WTC11 (cell line): ENCODE data around the gene TMEM9B.
"Not testable (repeated sequence)": the region's sequence is repeated elsewhere in the genome, so short reads cannot be mapped to it uniquely, and the experiment has no call there.

ENCODE experiments used
- CTCF ChIP-seq: fragments of 200-600 bp; IDR thresholded peaks from 2 replicates; pipeline ENCODE4 v1.8.0; 2022; ENCODE audit warnings: antibody characterized with exemption
- FOXJ3 ChIP-seq: sonication (generic); formaldehyde crosslinking; IDR thresholded peaks from 2 replicates; pipeline ENCODE4 v1.9.0; 2021; ENCODE audit warnings: missing genetic modification reagents, mild to moderate bottlenecking, borderline replicate concordance
- FOXP1 ChIP-seq: sonication (generic); formaldehyde crosslinking; IDR thresholded peaks from 2 replicates; pipeline ENCODE4 v1.8.0; 2022; ENCODE audit warnings: missing genetic modification reagents, mild to moderate bottlenecking, moderate library complexity, borderline replicate concordance
- KAT7 ChIP-seq: sonication (generic); formaldehyde crosslinking; IDR thresholded peaks from 2 replicates; pipeline ENCODE4 v1.8.1; 2023; ENCODE audit warnings: missing genetic modification reagents, mild to moderate bottlenecking, borderline replicate concordance
- MAX ChIP-seq: sonication (generic); formaldehyde crosslinking; IDR thresholded peaks from 2 replicates; pipeline ENCODE4 v1.8.0; 2022; ENCODE audit warnings: mild to moderate bottlenecking, missing genetic modification reagents
- NFYB ChIP-seq: sonication (generic); formaldehyde crosslinking; conservative IDR thresholded peaks from 2 replicates; pipeline ENCODE4 v1.8.0; 2022; ENCODE audit warnings: low read depth, missing genetic modification reagents
- TEAD4 ChIP-seq: sonication (generic); formaldehyde crosslinking; IDR thresholded peaks from 2 replicates; pipeline ENCODE4 v1.8.0; 2022; ENCODE audit warnings: mild to moderate bottlenecking, missing genetic modification reagents
- ZBTB21 ChIP-seq: sonication (generic); formaldehyde crosslinking; IDR thresholded peaks from 2 replicates; pipeline ENCODE4 v1.8.1; 2023; ENCODE audit warnings: mild to moderate bottlenecking, missing genetic modification reagents, borderline replicate concordance
- TF ChIP-seq, protein P1 (sequence below): sonication (generic); formaldehyde crosslinking; IDR thresholded peaks from 2 replicates; pipeline ENCODE4 v1.8.0; 2022; ENCODE audit warnings: mild to moderate bottlenecking, missing genetic modification reagents
- TF ChIP-seq, protein P2 (sequence below): sonication (generic); formaldehyde crosslinking; IDR thresholded peaks from 2 replicates; pipeline ENCODE4 v1.8.1; 2023; ENCODE audit warnings: mild to moderate bottlenecking, missing genetic modification reagents

- not testable (repeated sequence) for TF ChIP-seq CTCF; FOXP1 (CRISPR knock-in tag); FOXJ3 (CRISPR knock-in tag); TEAD4 (CRISPR knock-in tag); KAT7; ZBTB21; NFYB (CRISPR knock-in tag); MAX (CRISPR knock-in tag)
- TF ChIP-seq, protein P1, sequence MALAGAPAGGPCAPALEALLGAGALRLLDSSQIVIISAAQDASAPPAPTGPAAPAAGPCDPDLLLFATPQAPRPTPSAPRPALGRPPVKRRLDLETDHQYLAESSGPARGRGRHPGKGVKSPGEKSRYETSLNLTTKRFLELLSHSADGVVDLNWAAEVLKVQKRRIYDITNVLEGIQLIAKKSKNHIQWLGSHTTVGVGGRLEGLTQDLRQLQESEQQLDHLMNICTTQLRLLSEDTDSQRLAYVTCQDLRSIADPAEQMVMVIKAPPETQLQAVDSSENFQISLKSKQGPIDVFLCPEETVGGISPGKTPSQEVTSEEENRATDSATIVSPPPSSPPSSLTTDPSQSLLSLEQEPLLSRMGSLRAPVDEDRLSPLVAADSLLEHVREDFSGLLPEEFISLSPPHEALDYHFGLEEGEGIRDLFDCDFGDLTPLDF (CRISPR knock-in tag): not testable (repeated sequence)
- TF ChIP-seq, protein P2, sequence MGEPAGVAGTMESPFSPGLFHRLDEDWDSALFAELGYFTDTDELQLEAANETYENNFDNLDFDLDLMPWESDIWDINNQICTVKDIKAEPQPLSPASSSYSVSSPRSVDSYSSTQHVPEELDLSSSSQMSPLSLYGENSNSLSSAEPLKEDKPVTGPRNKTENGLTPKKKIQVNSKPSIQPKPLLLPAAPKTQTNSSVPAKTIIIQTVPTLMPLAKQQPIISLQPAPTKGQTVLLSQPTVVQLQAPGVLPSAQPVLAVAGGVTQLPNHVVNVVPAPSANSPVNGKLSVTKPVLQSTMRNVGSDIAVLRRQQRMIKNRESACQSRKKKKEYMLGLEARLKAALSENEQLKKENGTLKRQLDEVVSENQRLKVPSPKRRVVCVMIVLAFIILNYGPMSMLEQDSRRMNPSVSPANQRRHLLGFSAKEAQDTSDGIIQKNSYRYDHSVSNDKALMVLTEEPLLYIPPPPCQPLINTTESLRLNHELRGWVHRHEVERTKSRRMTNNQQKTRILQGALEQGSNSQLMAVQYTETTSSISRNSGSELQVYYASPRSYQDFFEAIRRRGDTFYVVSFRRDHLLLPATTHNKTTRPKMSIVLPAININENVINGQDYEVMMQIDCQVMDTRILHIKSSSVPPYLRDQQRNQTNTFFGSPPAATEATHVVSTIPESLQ (CRISPR knock-in tag): not testable (repeated sequence)
Observed at GRCh38 chr11:8986772-8987171, 22.5 kb upstream of the TMEM9B start.
